ENCODE measurements around the gene TMEM80.

The TMEM80 gene

GRCh38 chr11:748007-748359 lies 52.4 kb downstream of the TMEM80 start:
- DNase-seq = no peak

- peak; percentile 88 to 92 for DNase-seq
Observed at GRCh38 chr11:749731-750130, 54.1 kb downstream of the TMEM80 start.
